ENCODE measurements around the gene CPM. TPM values are rescaled to one million over a fixed set of nuclear protein-coding genes. Genes with fewer than 3 reads are reported as not detected.
"Not testable (repeated sequence)": the region's sequence is repeated elsewhere in the genome, so short reads cannot be mapped to it uniquely, and the experiment has no call there.

Gene CPM
- total RNA-seq, 2 experiments from 2014 or later: 0.34 to 0.58 TPM

- ATAC-seq; H3K4me1 Mint-ChIP-seq (ENCODE audit: low read depth); H3K27me3 Mint-ChIP-seq (ENCODE audit: low read depth); POLR2A ChIA-PET; DNase-seq; H3K9me3 Mint-ChIP-seq (ENCODE audit: insufficient read depth); H3K27ac Mint-ChIP-seq; H3K4me3 Mint-ChIP-seq: not testable (repeated sequence)
- H3K36me3 Mint-ChIP-seq (ENCODE audit: low read depth): peaks cover 53% of the 10 kb centered on the region
- CTCF ChIA-PET: interaction anchor here (2.8 kb wide), 1 partner anchor 11 kb away, joined by 14 read pairs; no protein-coding TSS in a partner anchor
Measured at GRCh38 chr12:68841175-68841574, 91.8 kb downstream of the CPM start.

DNA sequence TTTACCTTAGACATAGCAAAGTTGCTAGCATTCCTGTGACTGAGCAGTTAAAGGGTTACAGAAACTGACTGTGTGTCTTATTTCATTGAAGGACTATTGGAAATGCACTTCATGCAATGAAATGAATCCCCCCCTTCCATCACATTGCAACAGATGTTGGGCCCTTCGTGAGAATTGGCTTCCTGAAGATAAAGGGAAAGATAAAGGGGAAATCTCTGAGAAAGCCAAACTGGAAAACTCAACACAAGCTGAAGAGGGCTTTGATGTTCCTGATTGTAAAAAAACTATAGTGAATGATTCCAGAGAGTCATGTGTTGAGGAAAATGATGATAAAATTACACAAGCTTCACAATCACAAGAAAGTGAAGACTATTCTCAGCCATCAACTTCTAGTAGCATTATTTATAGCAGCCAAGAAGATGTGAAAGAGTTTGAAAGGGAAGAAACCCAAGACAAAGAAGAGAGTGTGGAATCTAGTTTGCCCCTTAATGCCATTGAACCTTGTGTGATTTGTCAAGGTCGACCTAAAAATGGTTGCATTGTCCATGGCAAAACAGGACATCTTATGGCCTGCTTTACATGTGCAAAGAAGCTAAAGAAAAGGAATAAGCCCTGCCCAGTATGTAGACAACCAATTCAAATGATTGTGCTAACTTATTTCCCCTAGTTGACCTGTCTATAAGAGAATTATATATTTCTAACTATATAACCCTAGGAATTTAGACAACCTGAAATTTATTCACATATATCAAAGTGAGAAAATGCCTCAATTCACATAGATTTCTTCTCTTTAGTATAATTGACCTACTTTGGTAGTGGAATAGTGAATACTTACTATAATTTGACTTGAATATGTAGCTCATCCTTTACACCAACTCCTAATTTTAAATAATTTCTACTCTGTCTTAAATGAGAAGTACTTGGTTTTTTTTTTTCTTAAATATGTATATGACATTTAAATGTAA lies 93.5 kb downstream of the CPM start:
- Mint-ChIP-seq H3K36me3 (ENCODE audit: low read depth) (peaks cover 64% of the 10 kb centered on the region), H3K27me3 (ENCODE audit: low read depth) (no peaks in the 10 kb centered on the region), H3K4me3 (no peak overlapping the region), H3K27ac (no peak overlapping the region), H3K9me3 (ENCODE audit: insufficient read depth) (no peaks in the 10 kb centered on the region), H3K4me1 (ENCODE audit: low read depth) (peaks cover 3% of the 10 kb centered on the region)
- DNase-seq (no peak), ATAC-seq (no peak)
- ChIA-PET POLR2A (interaction anchor here (0.6 to 1.8 kb wide), 4 partner anchors 11 to 129 kb away, joined by 3 to 5 read pairs (median 5); no protein-coding TSS in a partner anchor), CTCF (interaction anchor here (1.3 kb wide), 1 partner anchor 9 kb away, joined by 6 read pairs; no protein-coding TSS in a partner anchor)

DNA sequence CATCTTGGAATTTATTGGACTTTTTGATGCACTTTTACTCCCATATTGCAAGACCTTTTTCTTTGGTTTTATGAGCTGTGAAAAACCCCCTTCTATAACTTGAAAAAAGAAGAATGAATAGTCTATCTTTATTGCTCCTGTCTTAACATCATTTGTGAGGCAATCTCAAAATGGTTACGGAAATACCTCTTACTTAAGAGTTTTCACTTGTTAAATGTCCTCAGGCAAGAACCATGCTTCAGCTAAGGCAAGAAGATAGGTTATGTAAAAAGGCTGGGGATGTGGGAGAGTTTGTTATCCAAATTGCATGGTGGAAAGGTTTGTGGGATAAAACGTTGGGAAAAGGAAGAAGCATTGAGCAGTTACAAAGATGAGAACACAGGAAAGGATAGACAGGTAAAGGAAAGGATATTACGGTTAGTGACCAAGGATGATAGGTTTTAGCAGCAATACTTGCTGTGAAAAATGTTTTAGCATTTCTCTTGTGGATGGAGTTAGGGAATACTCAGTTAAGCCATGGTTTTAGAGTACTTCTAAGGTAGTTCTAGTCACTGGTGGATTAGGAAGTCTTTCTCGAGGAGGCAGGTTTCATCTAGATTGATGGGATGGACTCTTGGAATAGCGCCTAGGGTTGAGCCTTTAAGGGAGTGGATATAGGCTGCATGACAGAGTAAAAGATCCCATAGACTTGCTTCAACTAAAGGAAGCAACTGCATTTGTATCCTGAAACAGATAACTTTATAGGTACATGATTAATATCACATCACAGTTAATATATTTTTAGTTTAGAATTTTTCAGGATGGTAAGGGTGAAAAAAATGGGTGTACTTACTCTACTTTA lies 94.7 kb downstream of the CPM start:
- H3K4me1 Mint-ChIP-seq (ENCODE audit: low read depth): peaks cover 5% of the 10 kb centered on the region
- peaks cover 60% of the 10 kb centered on the region for H3K36me3 Mint-ChIP-seq (ENCODE audit: low read depth)
- H3K9me3 Mint-ChIP-seq (ENCODE audit: insufficient read depth): no peaks in the 10 kb centered on the region
- ATAC-seq: no peak
- H3K27ac Mint-ChIP-seq: no peak overlapping the region
- ChIA-PET POLR2A (no interaction called here), CTCF (interaction anchor here (0.5 to 2.0 kb wide), 2 partner anchors 25 to 31 kb away, joined by 3 to 5 read pairs; partner anchors contain the start of gene MDM2)
- no peak overlapping the region for H3K4me3 Mint-ChIP-seq
- DNase-seq: no peak
- H3K27me3 Mint-ChIP-seq (ENCODE audit: low read depth): no peaks in the 10 kb centered on the region

- Mint-ChIP-seq H3K4me3 (no peak overlapping the region), H3K9me3 (ENCODE audit: insufficient read depth) (no peaks in the 10 kb centered on the region), H3K27ac (no peak overlapping the region), H3K27me3 (ENCODE audit: low read depth) (no peaks in the 10 kb centered on the region), H3K36me3 (ENCODE audit: low read depth) (peaks cover 56% of the 10 kb centered on the region), H3K4me1 (ENCODE audit: low read depth) (peaks cover 5% of the 10 kb centered on the region)
- ATAC-seq (no peak), DNase-seq (no peak)
- POLR2A ChIA-PET: interaction anchor here (0.6 to 0.8 kb wide), 5 partner anchors 9 to 116 kb away, joined by 3 to 4 read pairs (median 3); partner anchors contain the start of gene MDM2
- CTCF ChIA-PET: interaction anchor here (0.6 to 2.0 kb wide), 4 partner anchors 13 to 317 kb away, joined by 3 to 5 read pairs (median 3); partner anchors contain the start of gene MDM2
Measured at GRCh38 chr12:68837215-68837614, 95.8 kb downstream of the CPM start.

- CTCF ChIA-PET: interaction anchor here (1.2 to 1.5 kb wide), 2 partner anchors 20 to 235 kb away, joined by 3 read pairs; no protein-coding TSS in a partner anchor
- no peak overlapping the region for H3K27ac Mint-ChIP-seq
Measured at GRCh38 chr12:68835333-68835908, 97.5 kb downstream of the CPM start.

DNA sequence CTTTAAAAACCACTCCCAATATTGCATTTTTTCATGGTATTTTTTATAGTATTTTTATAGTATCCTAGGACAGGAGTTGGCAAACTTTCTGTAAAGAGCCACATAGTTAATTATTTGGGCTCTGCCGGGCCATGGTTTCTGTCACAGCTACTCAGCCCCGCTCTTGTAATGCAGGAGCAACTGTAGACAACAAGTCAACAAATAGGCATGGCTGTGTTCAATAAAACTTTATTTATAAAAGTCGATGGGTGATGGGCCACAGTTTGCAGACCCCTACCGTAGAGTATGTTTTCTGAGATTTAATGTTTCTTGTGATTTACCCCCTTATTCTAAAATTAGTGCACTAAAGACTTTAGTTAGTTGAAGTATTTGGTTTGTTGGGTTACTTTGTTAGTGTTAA lies 99.5 kb downstream of the CPM start:
- POLR2A ChIA-PET: interaction anchor here (1.5 kb wide), 1 partner anchor 10 kb away, joined by 3 read pairs; no protein-coding TSS in a partner anchor
- H3K27me3 Mint-ChIP-seq (ENCODE audit: low read depth): no peaks in the 10 kb centered on the region
- ATAC-seq: no peak
- no peak overlapping the region for H3K27ac Mint-ChIP-seq
- CTCF ChIA-PET: no interaction called here
- H3K4me3 Mint-ChIP-seq: no peak overlapping the region
- DNase-seq: no peak
- peaks cover 12% of the 10 kb centered on the region for H3K4me1 Mint-ChIP-seq (ENCODE audit: low read depth)
- peaks cover 59% of the 10 kb centered on the region for H3K36me3 Mint-ChIP-seq (ENCODE audit: low read depth)
- no peaks in the 10 kb centered on the region for H3K9me3 Mint-ChIP-seq (ENCODE audit: insufficient read depth)

More at GRCh38 chr12:68835333-68835908, 97.5 kb downstream of the CPM start:
- H3K36me3 Mint-ChIP-seq (ENCODE audit: low read depth): peaks cover 56% of the 10 kb centered on the region
- POLR2A ChIA-PET: interaction anchor here (0.8 kb wide), 1 partner anchor 27 kb away, joined by 3 read pairs; no protein-coding TSS in a partner anchor
- H3K27me3 Mint-ChIP-seq (ENCODE audit: low read depth): no peaks in the 10 kb centered on the region
- DNase-seq (no peak), ATAC-seq (no peak)
- no peaks in the 10 kb centered on the region for H3K9me3 Mint-ChIP-seq (ENCODE audit: insufficient read depth)
- H3K4me1 Mint-ChIP-seq (ENCODE audit: low read depth): peaks cover 8% of the 10 kb centered on the region
- H3K4me3 Mint-ChIP-seq: no peak overlapping the region

DNA sequence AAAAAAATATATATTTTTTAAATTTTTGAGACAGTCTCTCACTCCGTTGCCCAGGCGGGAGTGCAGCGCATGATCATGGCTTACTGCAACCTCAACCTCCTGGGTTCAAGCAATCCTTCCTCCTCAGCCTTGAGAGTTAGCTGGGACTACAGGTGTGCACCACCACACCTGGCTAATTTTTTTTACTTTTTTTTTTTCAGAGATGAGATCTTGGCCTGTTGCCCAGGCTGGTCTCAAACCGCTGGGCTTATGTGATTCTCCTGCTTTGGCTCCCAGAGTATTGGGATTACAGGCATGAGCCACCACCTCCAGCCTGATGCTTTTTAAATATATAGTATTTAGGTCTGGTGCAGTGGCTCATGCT lies 100.5 kb downstream of the CPM start:
- Mint-ChIP-seq H3K4me3 (no peak overlapping the region), H3K27ac (no peak overlapping the region), H3K27me3 (ENCODE audit: low read depth) (no peaks in the 10 kb centered on the region), H3K36me3 (ENCODE audit: low read depth) (peaks cover 55% of the 10 kb centered on the region), H3K4me1 (ENCODE audit: low read depth) (peaks cover 9% of the 10 kb centered on the region), H3K9me3 (ENCODE audit: insufficient read depth) (no peaks in the 10 kb centered on the region)
- POLR2A ChIA-PET: no interaction called here
- DNase-seq (no peak), ATAC-seq (no peak)
- CTCF ChIA-PET: interaction anchor here (3.4 kb wide), 1 partner anchor 14 kb away, joined by 76 read pairs; no protein-coding TSS in a partner anchor

DNA sequence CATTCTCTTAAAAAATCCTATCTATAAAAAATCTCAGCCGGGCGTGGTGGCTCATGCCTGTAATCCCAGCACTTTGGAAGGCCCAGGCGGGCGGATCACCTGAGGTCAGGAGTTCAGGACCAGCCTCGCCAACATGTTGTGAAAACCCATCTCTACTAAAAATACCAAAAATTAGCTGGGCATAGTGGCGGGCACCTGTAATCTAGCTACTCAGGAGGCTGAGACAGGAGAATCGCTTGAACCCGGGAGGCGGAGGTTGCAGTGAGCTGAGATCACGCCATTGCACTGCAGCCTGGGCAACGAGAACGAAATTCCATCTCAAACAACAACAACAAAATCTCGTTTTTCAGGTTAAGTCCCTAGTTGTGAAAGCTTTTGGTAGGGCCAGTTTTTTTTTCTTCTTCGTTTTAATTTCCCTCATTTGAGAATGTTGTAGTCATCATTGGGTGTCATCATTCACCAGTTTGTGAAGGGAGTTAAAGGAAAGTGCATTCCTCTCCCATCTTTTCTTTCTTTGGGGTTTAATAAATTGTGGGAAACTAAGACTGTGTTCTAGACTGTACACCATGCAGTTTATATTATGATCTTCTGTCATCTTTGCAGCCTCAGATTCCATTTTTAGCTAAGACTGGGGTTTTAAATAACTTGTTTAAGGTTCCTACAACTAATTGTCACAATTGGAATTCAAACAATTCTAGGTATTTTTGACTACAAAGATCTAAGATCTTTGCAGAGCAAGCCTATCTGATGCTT lies 101.0 kb downstream of the CPM start:
- Mint-ChIP-seq H3K4me1 (ENCODE audit: low read depth) (peaks cover 9% of the 10 kb centered on the region), H3K9me3 (ENCODE audit: insufficient read depth) (no peaks in the 10 kb centered on the region), H3K27ac (no peak overlapping the region), H3K36me3 (ENCODE audit: low read depth) (peaks cover 55% of the 10 kb centered on the region), H3K27me3 (ENCODE audit: low read depth) (no peaks in the 10 kb centered on the region), H3K4me3 (no peak overlapping the region)
- no peak for ATAC-seq
- ChIA-PET POLR2A (no interaction called here), CTCF (interaction anchor here (1.2 to 3.4 kb wide), 3 partner anchors 12 to 20 kb away, joined by 3 to 76 read pairs (median 22); no protein-coding TSS in a partner anchor)
- DNase-seq: no peak

DNA sequence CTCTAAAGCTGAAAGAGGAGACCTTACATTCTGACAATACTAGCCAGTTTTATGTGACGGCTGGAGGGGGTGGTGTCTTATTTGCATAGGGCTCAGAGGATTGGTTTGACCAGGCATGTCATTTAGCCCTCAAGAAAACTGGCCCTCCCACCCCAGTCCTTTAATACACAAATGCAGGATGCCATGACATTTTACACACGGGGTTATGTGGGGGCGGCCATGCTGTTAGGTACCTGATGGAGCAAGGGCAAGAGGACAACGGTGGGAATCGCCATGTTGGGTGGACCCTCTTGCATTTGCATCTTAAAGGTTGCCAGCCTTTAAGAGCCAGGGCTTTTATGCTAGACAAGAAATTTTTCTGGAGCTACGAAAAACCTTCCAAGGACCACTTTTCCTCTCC lies 101.7 kb downstream of the CPM start:
- ATAC-seq (no peak), DNase-seq (no peak)
- no peak overlapping the region for H3K4me3 Mint-ChIP-seq
- POLR2A ChIA-PET: interaction anchor here (1.4 kb wide), 1 partner anchor 10 kb away, joined by 3 read pairs; no protein-coding TSS in a partner anchor
- CTCF ChIA-PET: interaction anchor here (1.0 to 3.4 kb wide), 5 partner anchors 12 to 421 kb away, joined by 3 to 76 read pairs (median 4); no protein-coding TSS in a partner anchor
- H3K9me3 Mint-ChIP-seq (ENCODE audit: insufficient read depth): no peaks in the 10 kb centered on the region
- H3K36me3 Mint-ChIP-seq (ENCODE audit: low read depth): peaks cover 54% of the 10 kb centered on the region
- no peak overlapping the region for H3K27ac Mint-ChIP-seq
- H3K27me3 Mint-ChIP-seq (ENCODE audit: low read depth): no peaks in the 10 kb centered on the region
- peaks cover 9% of the 10 kb centered on the region for H3K4me1 Mint-ChIP-seq (ENCODE audit: low read depth)

DNA sequence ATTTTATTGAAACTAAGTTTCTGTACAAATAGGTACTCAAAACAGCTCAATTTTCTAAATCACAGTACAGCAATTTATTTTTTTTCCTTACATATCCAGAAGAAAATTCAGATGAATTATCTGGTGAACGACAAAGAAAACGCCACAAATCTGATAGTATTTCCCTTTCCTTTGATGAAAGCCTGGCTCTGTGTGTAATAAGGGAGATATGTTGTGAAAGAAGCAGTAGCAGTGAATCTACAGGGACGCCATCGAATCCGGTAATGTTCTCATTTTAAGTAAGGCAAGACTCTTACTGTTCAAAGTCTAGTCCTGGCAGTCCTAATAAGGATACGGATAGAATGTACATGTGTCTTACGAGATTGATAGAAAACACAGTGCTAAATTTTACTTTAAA lies 104.3 kb downstream of the CPM start:
- H3K36me3 Mint-ChIP-seq (ENCODE audit: low read depth): peaks cover 62% of the 10 kb centered on the region
- DNase-seq (no peak), ATAC-seq (no peak)
- H3K4me3 Mint-ChIP-seq: no peak overlapping the region
- peaks cover 10% of the 10 kb centered on the region for H3K4me1 Mint-ChIP-seq (ENCODE audit: low read depth)
- H3K27me3 Mint-ChIP-seq (ENCODE audit: low read depth): no peaks in the 10 kb centered on the region
- ChIA-PET POLR2A (interaction anchor here (0.6 to 1.0 kb wide), 4 partner anchors 8 to 757 kb away, joined by 3 to 5 read pairs (median 3); partner anchors contain the start of genes CCT2 and MDM2), CTCF (interaction anchor here (0.7 to 1.7 kb wide), 2 partner anchors 16 to 21 kb away, joined by 3 to 5 read pairs; partner anchors contain the start of gene MDM2)
- H3K27ac Mint-ChIP-seq: no peak overlapping the region
- H3K9me3 Mint-ChIP-seq (ENCODE audit: insufficient read depth): no peaks in the 10 kb centered on the region
